H1 (cell line): ENCODE measurements around the gene DEPDC4. TPM values are rescaled to one million over a fixed set of nuclear protein-coding genes. Genes with fewer than 3 reads are reported as not detected.

Experiments
- polyA plus RNA-seq, 7 experiments: library from polyadenylated mRNA; depleted of rRNA in 3 of 7; stranded (reverse) in 5 of 7; unstranded in 2 of 7; fragments of >200 nt in 5 of 7; fragments of 200-250 nt in 2 of 7; gene quantifications; 1 replicate in 5 of 7; 2 replicates in 1 of 7; 4 replicates in 1 of 7; pipeline versions ENCODE4 v1.2.1 to v1.2.3, GENCODE V29; 2011 to 2013; ENCODE audit warnings: missing spikeins in 2 of 7, mixed read lengths in 2 of 7
- total RNA-seq: library from RNA; stranded (reverse); fragmentation: NEBNext Ultra II Directional; extraction: Animal tissue kit (Norgen Biotek cat#: 25700); gene quantifications from 2 replicates; pipeline ENCODE4 v1.2.1, GENCODE V29; 2021
- TF ChIP-seq, protein P1 (sequence below): fragments of 300-600 bp; sonication (generic); IDR thresholded peaks from 2 replicates; pipeline ENCODE4 v1.7.1; 2012; ENCODE audit warnings: low read length, moderate library complexity, mild to moderate bottlenecking, inconsistent platforms; ENCODE audit not compliant: insufficient replicate concordance

Gene DEPDC4
- total and polyA plus RNA-seq, 2 of the 8 experiments (the other 6 are each of a cell fraction or from before 2014, with no cell fraction given) = 0.80 to 3.8 TPM

GRCh38 chr12:100200463-100201181, 66.3 kb downstream of the DEPDC4 start, which contains the start of gene ACTR6 (continued):
- TF ChIP-seq, protein P1, sequence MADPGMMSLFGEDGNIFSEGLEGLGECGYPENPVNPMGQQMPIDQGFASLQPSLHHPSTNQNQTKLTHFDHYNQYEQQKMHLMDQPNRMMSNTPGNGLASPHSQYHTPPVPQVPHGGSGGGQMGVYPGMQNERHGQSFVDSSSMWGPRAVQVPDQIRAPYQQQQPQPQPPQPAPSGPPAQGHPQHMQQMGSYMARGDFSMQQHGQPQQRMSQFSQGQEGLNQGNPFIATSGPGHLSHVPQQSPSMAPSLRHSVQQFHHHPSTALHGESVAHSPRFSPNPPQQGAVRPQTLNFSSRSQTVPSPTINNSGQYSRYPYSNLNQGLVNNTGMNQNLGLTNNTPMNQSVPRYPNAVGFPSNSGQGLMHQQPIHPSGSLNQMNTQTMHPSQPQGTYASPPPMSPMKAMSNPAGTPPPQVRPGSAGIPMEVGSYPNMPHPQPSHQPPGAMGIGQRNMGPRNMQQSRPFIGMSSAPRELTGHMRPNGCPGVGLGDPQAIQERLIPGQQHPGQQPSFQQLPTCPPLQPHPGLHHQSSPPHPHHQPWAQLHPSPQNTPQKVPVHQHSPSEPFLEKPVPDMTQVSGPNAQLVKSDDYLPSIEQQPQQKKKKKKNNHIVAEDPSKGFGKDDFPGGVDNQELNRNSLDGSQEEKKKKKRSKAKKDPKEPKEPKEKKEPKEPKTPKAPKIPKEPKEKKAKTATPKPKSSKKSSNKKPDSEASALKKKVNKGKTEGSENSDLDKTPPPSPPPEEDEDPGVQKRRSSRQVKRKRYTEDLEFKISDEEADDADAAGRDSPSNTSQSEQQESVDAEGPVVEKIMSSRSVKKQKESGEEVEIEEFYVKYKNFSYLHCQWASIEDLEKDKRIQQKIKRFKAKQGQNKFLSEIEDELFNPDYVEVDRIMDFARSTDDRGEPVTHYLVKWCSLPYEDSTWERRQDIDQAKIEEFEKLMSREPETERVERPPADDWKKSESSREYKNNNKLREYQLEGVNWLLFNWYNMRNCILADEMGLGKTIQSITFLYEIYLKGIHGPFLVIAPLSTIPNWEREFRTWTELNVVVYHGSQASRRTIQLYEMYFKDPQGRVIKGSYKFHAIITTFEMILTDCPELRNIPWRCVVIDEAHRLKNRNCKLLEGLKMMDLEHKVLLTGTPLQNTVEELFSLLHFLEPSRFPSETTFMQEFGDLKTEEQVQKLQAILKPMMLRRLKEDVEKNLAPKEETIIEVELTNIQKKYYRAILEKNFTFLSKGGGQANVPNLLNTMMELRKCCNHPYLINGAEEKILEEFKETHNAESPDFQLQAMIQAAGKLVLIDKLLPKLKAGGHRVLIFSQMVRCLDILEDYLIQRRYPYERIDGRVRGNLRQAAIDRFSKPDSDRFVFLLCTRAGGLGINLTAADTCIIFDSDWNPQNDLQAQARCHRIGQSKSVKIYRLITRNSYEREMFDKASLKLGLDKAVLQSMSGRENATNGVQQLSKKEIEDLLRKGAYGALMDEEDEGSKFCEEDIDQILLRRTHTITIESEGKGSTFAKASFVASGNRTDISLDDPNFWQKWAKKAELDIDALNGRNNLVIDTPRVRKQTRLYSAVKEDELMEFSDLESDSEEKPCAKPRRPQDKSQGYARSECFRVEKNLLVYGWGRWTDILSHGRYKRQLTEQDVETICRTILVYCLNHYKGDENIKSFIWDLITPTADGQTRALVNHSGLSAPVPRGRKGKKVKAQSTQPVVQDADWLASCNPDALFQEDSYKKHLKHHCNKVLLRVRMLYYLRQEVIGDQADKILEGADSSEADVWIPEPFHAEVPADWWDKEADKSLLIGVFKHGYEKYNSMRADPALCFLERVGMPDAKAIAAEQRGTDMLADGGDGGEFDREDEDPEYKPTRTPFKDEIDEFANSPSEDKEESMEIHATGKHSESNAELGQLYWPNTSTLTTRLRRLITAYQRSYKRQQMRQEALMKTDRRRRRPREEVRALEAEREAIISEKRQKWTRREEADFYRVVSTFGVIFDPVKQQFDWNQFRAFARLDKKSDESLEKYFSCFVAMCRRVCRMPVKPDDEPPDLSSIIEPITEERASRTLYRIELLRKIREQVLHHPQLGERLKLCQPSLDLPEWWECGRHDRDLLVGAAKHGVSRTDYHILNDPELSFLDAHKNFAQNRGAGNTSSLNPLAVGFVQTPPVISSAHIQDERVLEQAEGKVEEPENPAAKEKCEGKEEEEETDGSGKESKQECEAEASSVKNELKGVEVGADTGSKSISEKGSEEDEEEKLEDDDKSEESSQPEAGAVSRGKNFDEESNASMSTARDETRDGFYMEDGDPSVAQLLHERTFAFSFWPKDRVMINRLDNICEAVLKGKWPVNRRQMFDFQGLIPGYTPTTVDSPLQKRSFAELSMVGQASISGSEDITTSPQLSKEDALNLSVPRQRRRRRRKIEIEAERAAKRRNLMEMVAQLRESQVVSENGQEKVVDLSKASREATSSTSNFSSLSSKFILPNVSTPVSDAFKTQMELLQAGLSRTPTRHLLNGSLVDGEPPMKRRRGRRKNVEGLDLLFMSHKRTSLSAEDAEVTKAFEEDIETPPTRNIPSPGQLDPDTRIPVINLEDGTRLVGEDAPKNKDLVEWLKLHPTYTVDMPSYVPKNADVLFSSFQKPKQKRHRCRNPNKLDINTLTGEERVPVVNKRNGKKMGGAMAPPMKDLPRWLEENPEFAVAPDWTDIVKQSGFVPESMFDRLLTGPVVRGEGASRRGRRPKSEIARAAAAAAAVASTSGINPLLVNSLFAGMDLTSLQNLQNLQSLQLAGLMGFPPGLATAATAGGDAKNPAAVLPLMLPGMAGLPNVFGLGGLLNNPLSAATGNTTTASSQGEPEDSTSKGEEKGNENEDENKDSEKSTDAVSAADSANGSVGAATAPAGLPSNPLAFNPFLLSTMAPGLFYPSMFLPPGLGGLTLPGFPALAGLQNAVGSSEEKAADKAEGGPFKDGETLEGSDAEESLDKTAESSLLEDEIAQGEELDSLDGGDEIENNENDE = no peak
- TF ChIP-seq, all 59 proteins: peak for 17
